Adrenal gland (tissue), 12 donors: ENCODE data around the gene CXCL3. TPM values are rescaled to one million over a fixed set of nuclear protein-coding genes. Genes with fewer than 3 reads are reported as not detected.

ENCODE experiments used
- DNase-seq, 7 donors: peaks; one replicate each; pipeline ENCODE4 v3.0.0-alpha.2; 2019 to 2020
- H3K27ac ChIP-seq, 5 donors: fragments of 200-600 bp; sonication (generic) in 4 of 5; 1 replicate in 3 of 5; 2 replicates in 2 of 5; pipeline versions ENCODE4 v1.5.1 to v1.8.0; 2016 to 2020; ENCODE audit warnings: mild to moderate bottlenecking in 1 of 5
- H3K27me3 ChIP-seq: fragments of 200-600 bp; 2 replicates; pipeline ENCODE4 v1.8.0; 2021
- H3K36me3 ChIP-seq, 2 donors: fragments of 200-600 bp; replicated peaks in 1 of 2; 1 replicate in 1 of 2; 2 replicates in 1 of 2; pipeline versions ENCODE4 v1.5.1 to v1.8.0; 2018 to 2022
- H3K4me1 ChIP-seq, 2 donors: fragments of 200-600 bp; replicated peaks in 1 of 2; 1 replicate in 1 of 2; 2 replicates in 1 of 2; pipeline versions ENCODE4 v1.5.1 to v1.8.0; 2018 to 2021
- H3K4me3 ChIP-seq, 4 donors: fragments of 200-600 bp; sonication (generic) in 3 of 4; one replicate each; pipeline ENCODE4 v1.5.1; 2016 to 2018
- H3K9me3 ChIP-seq, 3 donors: fragments of 200-600 bp; sonication (generic) in 1 of 3; replicated peaks in 1 of 3; 1 replicate in 2 of 3; 2 replicates in 1 of 3; pipeline versions ENCODE4 v1.5.1 to v1.8.0; 2016 to 2021
- CTCF ChIP-seq, 6 experiments: fragments of 450-650 bp in 4 of 6; fragments of 200-600 bp in 2 of 6; sonication (generic) in 1 of 6; IDR thresholded peaks; 1 replicate in 5 of 6; 2 replicates in 1 of 6; pipeline versions ENCODE4 v1.5.1 to v1.8.0; 2016 to 2021; ENCODE audit warnings: antibody characterized with exemption in 6 of 6, mild to moderate bottlenecking in 2 of 6, moderate library complexity in 1 of 6
- POLR2A ChIP-seq, 2 donors: fragments of 450-650 bp; IDR thresholded peaks; one replicate each; pipeline ENCODE4 v1.6.1; 2017; ENCODE audit warnings: antibody characterized with exemption in 2 of 2, mild to moderate bottlenecking in 2 of 2, moderate library complexity in 1 of 2
- WGBS, 4 donors: extraction: QIAGEN DNeasy Blood & Tissue Kit in 2 of 4; methylation state at CpG; one replicate each; pipeline versions ENCODE4 v1.1.5 to v1.1.7; 2013 to 2017; 5-methylcytosine and 5-hydroxymethylcytosine counted together
- intact Hi-C, 2 donors: fragments of 100-400 bp; cut with DNase I; formaldehyde crosslinking; loops; one replicate each; pipeline versions ENCODE4 v1.14.1 to v1.15.0; 2022 to 2023
- polyA plus RNA-seq, 3 donors: library from polyadenylated mRNA; stranded (reverse); fragments of 200-250 nt in 2 of 3; fragments of 350-450 nt in 1 of 3; fragmentation: Illumina TruSeq in 1 of 3; extraction: RNeasy Lipid Tissue Mini Kit (QIAGEN cat#74804) in 1 of 3; gene quantifications; one replicate each; pipeline ENCODE4 v1.2.3, GENCODE V29; 2013 to 2014
- total RNA-seq, 9 donors: library from RNA; depleted of rRNA in 4 of 9; stranded (reverse); fragments of >200 nt in 4 of 9; fragments of 120-200 nt in 1 of 9; fragmentation: NEBNext Ultra II Directional in 1 of 9; extraction: Animal tissue kit (Norgen Biotek cat#: 25700) in 1 of 9; gene quantifications; one replicate each; pipeline versions ENCODE4 v1.1.0 to v1.2.4, GENCODE V29; 2013 to 2023
- donor health status: healthy with polysubstance abuse.
- donor health status: Bipolar disorder and iron deficiency.
- donor health status: DM: yes; HTN: yes; CAD: no.
- donor health status: DM: no; HTN: no; CAD: no.
- donor health status: DM: no; HTN: no; CAD: no.
- donor health status: DM: yes; HTN: yes; CAD: no.

Gene CXCL3
- total and polyA plus RNA-seq, 12 donors = 0.13 to 1.6 (median 0.42) TPM; not detected in 3

- TF ChIP-seq POLR2A (IDR thresholded peaks at IDR 0.05) (no peak), CTCF (IDR thresholded peaks at IDR 0.05) (no peak)
- Histone ChIP-seq H3K4me3 (no peak overlapping the region), H3K4me1 (no peaks in the 10 kb centered on the region), H3K27me3 (no peaks in the 10 kb centered on the region), H3K27ac (no peak overlapping the region), H3K36me3 (no peaks in the 10 kb centered on the region), H3K9me3 (no peaks in the 10 kb centered on the region)
- no peak for DNase-seq
- WGBS, 4 donors = 94 to 100% (median 96%) methylated on average over 1 of the region's 1 CpG
- intact Hi-C loops = no loop called here
Observed at GRCh38 chr4:74072739-74073138, 34.2 kb upstream of the CXCL3 start.

- DNase-seq = no peak
- no peak for TF ChIP-seq CTCF (IDR thresholded peaks at IDR 0.05)
- intact Hi-C loops = no loop called here
Observed at GRCh38 chr4:74067586-74067985, 29.1 kb upstream of the CXCL3 start.

GRCh38 chr4:74066232-74066631 lies 27.7 kb upstream of the CXCL3 start:
- intact Hi-C loops = no loop called here
- no peak for DNase-seq
- H3K9me3 ChIP-seq = no peaks in the 10 kb centered on the region
- 65 to 83% (median 69%) methylated on average over 2 of the region's 2 CpGs for WGBS, 4 donors
- H3K4me3 ChIP-seq = no peak overlapping the region
- no peak overlapping the region for H3K27ac ChIP-seq
- TF ChIP-seq POLR2A (IDR thresholded peaks at IDR 0.05) (no peak), CTCF (IDR thresholded peaks at IDR 0.05) (no peak)
- no peaks in the 10 kb centered on the region for H3K4me1 ChIP-seq
- no peaks in the 10 kb centered on the region for H3K36me3 ChIP-seq
- H3K27me3 ChIP-seq = no peaks in the 10 kb centered on the region

More at GRCh38 chr4:74067586-74067985, 29.1 kb upstream of the CXCL3 start:
- Histone ChIP-seq H3K4me3 (no peak overlapping the region), H3K9me3 (no peaks in the 10 kb centered on the region), H3K4me1 (no peaks in the 10 kb centered on the region), H3K36me3 (no peaks in the 10 kb centered on the region), H3K27me3 (no peaks in the 10 kb centered on the region), H3K27ac (no peak overlapping the region)

- intact Hi-C loops = no loop called here
- no peaks in the 10 kb centered on the region for H3K27me3 ChIP-seq
- no peak overlapping the region for H3K27ac ChIP-seq
- H3K4me3 ChIP-seq = no peak overlapping the region
- no peak for DNase-seq
- TF ChIP-seq POLR2A (IDR thresholded peaks at IDR 0.05) (no peak), CTCF (IDR thresholded peaks at IDR 0.05) (no peak)
- WGBS, 4 donors = 72 to 81% (median 80%) methylated on average over 6 of the region's 6 CpGs
- no peaks in the 10 kb centered on the region for H3K4me1 ChIP-seq
- no peaks in the 10 kb centered on the region for H3K9me3 ChIP-seq
- no peaks in the 10 kb centered on the region for H3K36me3 ChIP-seq
Observed at GRCh38 chr4:74065115-74065642, 26.7 kb upstream of the CXCL3 start.
